ENCODE data around the gene FAM186B. TPM values are rescaled to one million over a fixed set of nuclear protein-coding genes. Genes with fewer than 3 reads are reported as not detected.

The FAM186B gene
- total RNA-seq, 1 donor: 0.84 TPM

Other genes starting within 250 kb of the FAM186B start
- 5.2 TPM for gene SPATS2, start 238.2 kb downstream of the FAM186B start, total RNA-seq
- 2.1 TPM for gene KCNH3, start 66.6 kb downstream of the FAM186B start, total RNA-seq
- gene MCRS1, start 37.5 kb downstream of the FAM186B start, total RNA-seq: 28.1 TPM
- gene PRPF40B, start 17.9 kb upstream of the FAM186B start, total RNA-seq: 0.84 TPM
- 19.8 TPM for gene FMNL3, start 101.8 kb upstream of the FAM186B start, total RNA-seq
- gene TMBIM6, start 135.9 kb upstream of the FAM186B start, total RNA-seq: 288 TPM
- 13.7 TPM for gene NCKAP5L, start 222.8 kb upstream of the FAM186B start, total RNA-seq
- gene BCDIN3D, start 237.5 kb upstream of the FAM186B start, total RNA-seq: 4.7 TPM

Data from mononuclear cell (primary cell).